H9 (cell line): Measurements from ENCODE around the gene DHX40. TPM values are rescaled to one million over a fixed set of nuclear protein-coding genes. Genes with fewer than 3 reads are reported as not detected.
A peak's percentile ranks its signal among the peaks of the same experiment; 100 is the strongest.

Experiments
- DNase-seq: peaks from one replicate; pipeline ENCODE4 v3.0.0-alpha.2; 2017
- H2AFZ ChIP-seq: one replicate; pipeline ENCODE4 v1.6.1; 2013; ENCODE audit warnings: mild to moderate bottlenecking, low read length, control low read depth, moderate library complexity
- H2AK5ac ChIP-seq: 2 replicates; pipeline ENCODE4 v1.6.1; 2013; ENCODE audit warnings: low read length, control low read depth, mixed read lengths; ENCODE audit not compliant: insufficient read length
- H2BK120ac ChIP-seq: one replicate; pipeline ENCODE4 v1.6.1; 2013; ENCODE audit warnings: low read depth, mild to moderate bottlenecking, low read length, control low read depth, inconsistent platforms; ENCODE audit not compliant: poor library complexity, severe bottlenecking
- H2BK12ac ChIP-seq: 2 replicates; pipeline ENCODE4 v1.6.1; 2013; ENCODE audit warnings: low read length, control low read depth, mixed read lengths, low read depth; ENCODE audit not compliant: insufficient read length
- H2BK15ac ChIP-seq: 2 replicates; pipeline ENCODE4 v1.6.1; 2013; ENCODE audit warnings: low read depth, low read length, control low read depth
- H2BK20ac ChIP-seq: one replicate; pipeline ENCODE4 v1.6.1; 2013; ENCODE audit warnings: low read depth, mild to moderate bottlenecking, low read length, control low read depth, inconsistent platforms; ENCODE audit not compliant: poor library complexity, severe bottlenecking
- H2BK5ac ChIP-seq: 2 replicates; pipeline ENCODE4 v1.6.1; 2013; ENCODE audit warnings: low read length, control low read depth, mixed read lengths; ENCODE audit not compliant: insufficient read length
- H3K14ac ChIP-seq: 2 replicates; pipeline ENCODE4 v1.6.1; 2013; ENCODE audit warnings: low read length, control low read depth; ENCODE audit not compliant: insufficient read depth
- H3K18ac ChIP-seq: 2 replicates; pipeline ENCODE4 v1.6.1; 2013; ENCODE audit warnings: low read depth, mild to moderate bottlenecking, mixed read lengths, low read length, control low read depth; ENCODE audit not compliant: insufficient read length
- H3K23ac ChIP-seq: 2 replicates; pipeline ENCODE4 v1.6.1; 2013; ENCODE audit warnings: low read length, control low read depth, mixed read lengths, low read depth; ENCODE audit not compliant: insufficient read length
- H3K23me2 ChIP-seq: 2 replicates; pipeline ENCODE4 v1.6.1; 2013; ENCODE audit warnings: low read depth, mild to moderate bottlenecking, mixed read lengths, low read length, control low read depth; ENCODE audit not compliant: insufficient read length, poor library complexity, severe bottlenecking
- H3K27ac ChIP-seq: 2 replicates; pipeline ENCODE4 v1.5.1; 2013; ENCODE audit warnings: low read length, control low read depth, mixed read lengths, low read depth; ENCODE audit not compliant: insufficient read length
- H3K27me3 ChIP-seq: 2 replicates; pipeline ENCODE4 v1.6.1; 2013; ENCODE audit warnings: low read length, control low read depth, inconsistent platforms; ENCODE audit not compliant: insufficient read depth
- H3K4ac ChIP-seq: 2 replicates; pipeline ENCODE4 v1.6.1; 2013; ENCODE audit warnings: low read depth, mild to moderate bottlenecking, control low read depth, inconsistent platforms, low read length, moderate library complexity
- H3K4me1 ChIP-seq: 2 replicates; pipeline ENCODE4 v1.6.1; 2013; ENCODE audit warnings: low read length, control low read depth, inconsistent platforms; ENCODE audit not compliant: insufficient read depth
- H3K4me2 ChIP-seq: 2 replicates; pipeline ENCODE4 v1.6.1; 2013; ENCODE audit warnings: low read length, control low read depth, mixed read lengths; ENCODE audit not compliant: insufficient read length, insufficient read depth
- H3K56ac ChIP-seq: 2 replicates; pipeline ENCODE4 v1.6.1; 2013; ENCODE audit warnings: low read depth, mild to moderate bottlenecking, mixed read lengths, low read length, control low read depth; ENCODE audit not compliant: insufficient read length
- H3K79me1 ChIP-seq: 2 replicates; pipeline ENCODE4 v1.6.1; 2013; ENCODE audit warnings: low read depth, mild to moderate bottlenecking, moderate library complexity, low read length, control low read depth, inconsistent platforms; ENCODE audit not compliant: insufficient read depth, poor library complexity, severe bottlenecking
- H3K79me2 ChIP-seq: 2 replicates; pipeline ENCODE4 v1.6.1; 2013; ENCODE audit warnings: low read length, control low read depth, inconsistent platforms; ENCODE audit not compliant: insufficient read depth
- H3K9ac ChIP-seq: 2 replicates; pipeline ENCODE4 v1.6.1; 2013; ENCODE audit warnings: low read length, control low read depth, mixed read lengths; ENCODE audit not compliant: insufficient read length; ENCODE audit errors: extremely low read depth
- H3K9me3 ChIP-seq: one replicate; pipeline ENCODE4 v1.6.1; 2013; ENCODE audit warnings: low read depth, low read length, inconsistent platforms; ENCODE audit not compliant: control insufficient read depth
- H3T11ph ChIP-seq: one replicate; pipeline ENCODE4 v1.6.1; 2013; ENCODE audit warnings: mild to moderate bottlenecking, low read length, control low read depth, inconsistent platforms
- H4K20me1 ChIP-seq: one replicate; pipeline ENCODE4 v1.6.1; 2013; ENCODE audit not compliant: control insufficient read depth, insufficient read length, insufficient read depth
- H4K5ac ChIP-seq: 2 replicates; pipeline ENCODE4 v1.6.1; 2013; ENCODE audit warnings: low read depth, mild to moderate bottlenecking, mixed read lengths, low read length, control low read depth; ENCODE audit not compliant: insufficient read length
- H4K8ac ChIP-seq: replicated peaks from 2 replicates; pipeline ENCODE4 v1.6.1; 2013; ENCODE audit warnings: low read length, control low read depth, mixed read lengths, low read depth; ENCODE audit not compliant: insufficient read length
- H4K91ac ChIP-seq: 2 replicates; pipeline ENCODE4 v1.6.1; 2013; ENCODE audit warnings: low read depth, mild to moderate bottlenecking, moderate library complexity, mixed read lengths, low read length, control low read depth; ENCODE audit not compliant: insufficient read length
- H3K27ac Mint-ChIP-seq, 3 experiments: 2 replicates in 2 of 3; 3 replicates in 1 of 3; pipeline ENCODE4 v1.8.0; 2020 to 2021; ENCODE audit warnings: mixed read lengths in 3 of 3, mild to moderate bottlenecking in 1 of 3, moderate library complexity in 1 of 3
- H3K27me3 Mint-ChIP-seq: 2 replicates; pipeline ENCODE4 v1.8.0; 2021; ENCODE audit warnings: low read depth, mild to moderate bottlenecking, moderate library complexity, mixed read lengths
- H3K36me3 Mint-ChIP-seq, 3 experiments: 2 replicates in 2 of 3; 3 replicates in 1 of 3; pipeline ENCODE4 v1.8.0; 2020 to 2021; ENCODE audit warnings: low read depth in 3 of 3, mixed read lengths in 3 of 3; ENCODE audit not compliant: insufficient read depth in 1 of 3
- H3K4me1 Mint-ChIP-seq, 2 experiments: 2 replicates each; pipeline ENCODE4 v1.8.0; 2020; ENCODE audit warnings: mixed read lengths in 2 of 2
- H3K4me3 Mint-ChIP-seq, 2 experiments: 2 replicates in 1 of 2; 3 replicates in 1 of 2; pipeline ENCODE4 v1.8.0; 2020 to 2021; ENCODE audit warnings: mild to moderate bottlenecking in 2 of 2, mixed read lengths in 2 of 2, moderate library complexity in 1 of 2
- H3K9me3 Mint-ChIP-seq, 2 experiments: 2 replicates in 1 of 2; 3 replicates in 1 of 2; pipeline ENCODE4 v1.8.0; 2020; ENCODE audit warnings: mild to moderate bottlenecking in 2 of 2, mixed read lengths in 2 of 2, moderate library complexity in 1 of 2
- WGBS: extraction: QIAGEN DNeasy Blood & Tissue Kit; methylation state at CpG from one replicate; pipeline ENCODE4 v1.1.7; 2013; ENCODE audit warnings: missing lambda C conversion rate, low lambda C conversion rate, mixed read lengths; ENCODE audit not compliant: insufficient read length; ENCODE audit errors: extremely low coverage; 5-methylcytosine and 5-hydroxymethylcytosine counted together
- total RNA-seq: library from RNA; stranded (reverse); gene quantifications from 2 replicates; pipeline ENCODE4 v1.2.1, GENCODE V29; 2021
- TF ChIP-seq, protein P1 (sequence below): fragments of 200-600 bp; sonication (generic); conservative IDR thresholded peaks from 3 replicates; pipeline ENCODE4 v1.8.0; 2021; ENCODE audit warnings: antibody characterized with exemption, mild to moderate bottlenecking

DHX40 gene
- total RNA-seq, 1 experiment from 2014 or later, result 28.8 TPM

DNA sequence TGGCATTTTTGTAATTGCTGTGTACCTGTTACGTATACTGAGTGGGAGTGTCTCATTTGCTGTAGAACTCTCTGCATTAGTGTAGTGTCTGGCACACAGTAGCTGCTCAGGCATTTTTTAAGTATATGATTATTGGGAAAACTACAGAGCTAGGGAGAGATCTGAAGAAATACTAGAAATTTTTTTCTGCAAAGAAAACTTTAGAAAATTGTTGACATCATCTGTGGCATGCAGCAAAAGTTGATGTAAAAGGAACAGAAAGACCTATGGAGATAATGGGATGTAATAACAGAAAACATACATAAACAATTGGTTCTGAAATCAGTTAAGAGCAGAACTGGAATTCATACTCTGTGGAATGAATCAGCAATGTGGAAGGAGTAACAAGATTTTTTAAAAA is 65.9 kb downstream of the DHX40 start:
- no peak overlapping the region for H3K27ac ChIP-seq
- H2AFZ ChIP-seq, result no peak overlapping the region
- H4K20me1 ChIP-seq, result no peaks in the 10 kb centered on the region

More for the DNA sequence above, 65.9 kb downstream of the DHX40 start:
- Mint-ChIP-seq H3K27ac (peak overlapping the region in 1 of 3 experiments; percentile 66; a peak in 3 of 7 replicates), H3K4me1 (peaks cover 8 to 13% of the 10 kb centered on the region in 2 experiments), H3K4me3 (no peak overlapping the region), H3K36me3 (peaks cover 13 to 20% (median 19%) of the 10 kb centered on the region in 3 experiments; a peak in 6 of 7 replicates), H3K9me3 (no peaks in the 10 kb centered on the region; a peak in 1 of 5 replicates), H3K27me3 (no peaks in the 10 kb centered on the region)
- Histone ChIP-seq H3T11ph (no peak overlapping the region), H3K14ac (no peak overlapping the region), H3K27me3 (no peaks in the 10 kb centered on the region), H3K79me2 (peaks cover 58% of the 10 kb centered on the region; the same call in 1 of the 2 replicates), H4K91ac (no peak overlapping the region), H4K8ac (no peak overlapping the region), H3K18ac (no peak overlapping the region), H3K4me1 (no peaks in the 10 kb centered on the region; the same call in 1 of the 2 replicates), H3K79me1 (peaks cover 3% of the 10 kb centered on the region), H3K23ac (no peak overlapping the region), H2BK12ac (no peak overlapping the region), H3K9ac (no peak overlapping the region), H4K5ac (no peak overlapping the region), H3K56ac (no peak overlapping the region), H3K4me2 (no peak overlapping the region), H3K4ac (no peak overlapping the region), H2BK120ac (no peak overlapping the region), H3K23me2 (no peaks in the 10 kb centered on the region), H3K9me3 (no peaks in the 10 kb centered on the region), H2BK15ac (no peak overlapping the region), H2BK5ac (no peak overlapping the region), H2BK20ac (no peak overlapping the region), H2AK5ac (no peak overlapping the region)
- TF ChIP-seq, protein P1, sequence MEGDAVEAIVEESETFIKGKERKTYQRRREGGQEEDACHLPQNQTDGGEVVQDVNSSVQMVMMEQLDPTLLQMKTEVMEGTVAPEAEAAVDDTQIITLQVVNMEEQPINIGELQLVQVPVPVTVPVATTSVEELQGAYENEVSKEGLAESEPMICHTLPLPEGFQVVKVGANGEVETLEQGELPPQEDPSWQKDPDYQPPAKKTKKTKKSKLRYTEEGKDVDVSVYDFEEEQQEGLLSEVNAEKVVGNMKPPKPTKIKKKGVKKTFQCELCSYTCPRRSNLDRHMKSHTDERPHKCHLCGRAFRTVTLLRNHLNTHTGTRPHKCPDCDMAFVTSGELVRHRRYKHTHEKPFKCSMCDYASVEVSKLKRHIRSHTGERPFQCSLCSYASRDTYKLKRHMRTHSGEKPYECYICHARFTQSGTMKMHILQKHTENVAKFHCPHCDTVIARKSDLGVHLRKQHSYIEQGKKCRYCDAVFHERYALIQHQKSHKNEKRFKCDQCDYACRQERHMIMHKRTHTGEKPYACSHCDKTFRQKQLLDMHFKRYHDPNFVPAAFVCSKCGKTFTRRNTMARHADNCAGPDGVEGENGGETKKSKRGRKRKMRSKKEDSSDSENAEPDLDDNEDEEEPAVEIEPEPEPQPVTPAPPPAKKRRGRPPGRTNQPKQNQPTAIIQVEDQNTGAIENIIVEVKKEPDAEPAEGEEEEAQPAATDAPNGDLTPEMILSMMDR, result no peak
- no CpG with 5 or more reads among the region's 1 CpG for WGBS
- no peak for DNase-seq
